ENCODE measurements around the gene TNFRSF19.

Gene TNFRSF19

DNA sequence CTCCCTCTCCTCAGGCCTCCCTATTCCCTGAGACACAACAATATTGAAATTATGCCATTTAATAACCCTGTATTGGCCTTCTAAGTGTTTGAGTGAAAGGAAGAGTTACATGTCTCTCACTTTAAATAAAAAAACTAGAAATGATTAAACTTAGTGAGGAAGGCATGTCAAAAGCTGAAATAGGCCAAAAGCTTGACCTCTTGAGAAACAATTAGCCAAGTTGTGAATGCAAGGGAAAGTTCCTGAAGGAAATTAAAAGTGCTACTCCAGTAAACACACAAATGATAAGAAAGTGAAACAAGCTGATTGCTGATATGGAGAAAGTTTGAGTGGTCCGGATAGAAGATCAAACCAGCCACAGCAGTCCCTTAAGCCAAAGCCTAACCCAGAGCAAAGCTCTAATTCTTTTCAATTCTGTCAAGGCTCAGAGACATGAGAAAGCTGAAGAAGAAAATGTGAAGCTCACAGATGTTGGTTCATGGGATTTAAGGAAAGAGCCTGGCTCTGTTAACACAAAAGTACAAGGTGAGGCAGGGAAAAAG lies 127.6 kb downstream of the TNFRSF19 start (continued):
- TF ChIP-seq BACH2 (CRISPR knock-in tag; IDR thresholded peaks at IDR 0.05; ENCODE audit: borderline replicate concordance), result no peak

DNA sequence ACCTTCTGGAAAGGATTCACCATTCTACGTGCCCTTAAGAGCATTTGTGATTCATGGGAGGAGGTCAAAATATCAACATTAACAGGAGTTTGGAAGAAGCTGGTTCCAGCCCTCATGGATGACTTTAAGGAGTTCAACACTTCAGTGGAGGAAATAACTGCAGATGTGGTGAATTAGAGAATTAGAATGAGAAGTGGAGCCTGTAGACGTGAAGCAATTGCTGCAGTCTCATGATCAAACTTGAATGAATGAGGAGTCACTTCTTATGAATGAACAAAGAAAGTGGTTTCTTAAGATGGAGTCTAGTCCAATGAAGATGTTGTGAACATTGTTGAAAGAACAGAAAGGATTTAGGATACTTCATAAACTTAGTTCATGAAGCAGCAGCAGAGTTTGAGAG lies 129.1 kb downstream of the TNFRSF19 start:
- TF ChIP-seq ZC3H10 (CRISPR knock-in tag; IDR thresholded peaks at IDR 0.05), result no peak
- no peak for TF ChIP-seq ZNF8 (CRISPR knock-in tag; IDR thresholded peaks at IDR 0.05)
- TF ChIP-seq, protein P1, sequence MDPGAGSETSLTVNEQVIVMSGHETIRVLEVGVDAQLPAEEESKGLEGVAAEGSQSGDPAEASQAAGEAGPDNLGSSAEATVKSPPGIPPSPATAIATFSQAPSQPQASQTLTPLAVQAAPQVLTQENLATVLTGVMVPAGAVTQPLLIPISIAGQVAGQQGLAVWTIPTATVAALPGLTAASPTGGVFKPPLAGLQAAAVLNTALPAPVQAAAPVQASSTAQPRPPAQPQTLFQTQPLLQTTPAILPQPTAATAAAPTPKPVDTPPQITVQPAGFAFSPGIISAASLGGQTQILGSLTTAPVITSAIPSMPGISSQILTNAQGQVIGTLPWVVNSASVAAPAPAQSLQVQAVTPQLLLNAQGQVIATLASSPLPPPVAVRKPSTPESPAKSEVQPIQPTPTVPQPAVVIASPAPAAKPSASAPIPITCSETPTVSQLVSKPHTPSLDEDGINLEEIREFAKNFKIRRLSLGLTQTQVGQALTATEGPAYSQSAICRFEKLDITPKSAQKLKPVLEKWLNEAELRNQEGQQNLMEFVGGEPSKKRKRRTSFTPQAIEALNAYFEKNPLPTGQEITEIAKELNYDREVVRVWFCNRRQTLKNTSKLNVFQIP (CRISPR knock-in tag; IDR thresholded peaks at IDR 0.05; ENCODE audit: borderline replicate concordance, low read depth), result no peak
- TF ChIP-seq, protein P2, sequence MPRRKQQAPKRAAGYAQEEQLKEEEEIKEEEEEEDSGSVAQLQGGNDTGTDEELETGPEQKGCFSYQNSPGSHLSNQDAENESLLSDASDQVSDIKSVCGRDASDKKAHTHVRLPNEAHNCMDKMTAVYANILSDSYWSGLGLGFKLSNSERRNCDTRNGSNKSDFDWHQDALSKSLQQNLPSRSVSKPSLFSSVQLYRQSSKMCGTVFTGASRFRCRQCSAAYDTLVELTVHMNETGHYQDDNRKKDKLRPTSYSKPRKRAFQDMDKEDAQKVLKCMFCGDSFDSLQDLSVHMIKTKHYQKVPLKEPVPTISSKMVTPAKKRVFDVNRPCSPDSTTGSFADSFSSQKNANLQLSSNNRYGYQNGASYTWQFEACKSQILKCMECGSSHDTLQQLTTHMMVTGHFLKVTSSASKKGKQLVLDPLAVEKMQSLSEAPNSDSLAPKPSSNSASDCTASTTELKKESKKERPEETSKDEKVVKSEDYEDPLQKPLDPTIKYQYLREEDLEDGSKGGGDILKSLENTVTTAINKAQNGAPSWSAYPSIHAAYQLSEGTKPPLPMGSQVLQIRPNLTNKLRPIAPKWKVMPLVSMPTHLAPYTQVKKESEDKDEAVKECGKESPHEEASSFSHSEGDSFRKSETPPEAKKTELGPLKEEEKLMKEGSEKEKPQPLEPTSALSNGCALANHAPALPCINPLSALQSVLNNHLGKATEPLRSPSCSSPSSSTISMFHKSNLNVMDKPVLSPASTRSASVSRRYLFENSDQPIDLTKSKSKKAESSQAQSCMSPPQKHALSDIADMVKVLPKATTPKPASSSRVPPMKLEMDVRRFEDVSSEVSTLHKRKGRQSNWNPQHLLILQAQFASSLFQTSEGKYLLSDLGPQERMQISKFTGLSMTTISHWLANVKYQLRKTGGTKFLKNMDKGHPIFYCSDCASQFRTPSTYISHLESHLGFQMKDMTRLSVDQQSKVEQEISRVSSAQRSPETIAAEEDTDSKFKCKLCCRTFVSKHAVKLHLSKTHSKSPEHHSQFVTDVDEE (CRISPR knock-in tag; IDR thresholded peaks at IDR 0.05), result no peak
- no peak for ATAC-seq

DNA sequence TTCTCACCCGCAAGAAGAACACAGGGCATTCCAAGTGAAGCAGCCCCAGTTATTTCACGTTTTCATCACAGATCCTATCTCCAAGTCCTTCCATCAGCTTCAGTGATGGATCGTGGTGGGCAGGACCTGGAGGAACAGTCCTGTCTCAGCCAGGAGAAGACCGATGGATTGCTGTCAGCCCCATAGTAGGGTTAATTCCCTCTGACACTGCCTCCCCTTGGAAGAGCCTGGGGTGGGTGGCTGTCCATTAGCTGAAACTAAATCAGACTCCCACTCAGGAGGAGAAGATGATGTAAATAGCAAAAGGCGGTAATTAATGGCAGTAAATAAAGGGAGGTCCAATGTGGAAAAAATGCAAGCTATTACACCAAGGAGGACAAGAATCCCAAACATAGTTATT lies 131.0 kb downstream of the TNFRSF19 start:
- no peak for ATAC-seq

DNA sequence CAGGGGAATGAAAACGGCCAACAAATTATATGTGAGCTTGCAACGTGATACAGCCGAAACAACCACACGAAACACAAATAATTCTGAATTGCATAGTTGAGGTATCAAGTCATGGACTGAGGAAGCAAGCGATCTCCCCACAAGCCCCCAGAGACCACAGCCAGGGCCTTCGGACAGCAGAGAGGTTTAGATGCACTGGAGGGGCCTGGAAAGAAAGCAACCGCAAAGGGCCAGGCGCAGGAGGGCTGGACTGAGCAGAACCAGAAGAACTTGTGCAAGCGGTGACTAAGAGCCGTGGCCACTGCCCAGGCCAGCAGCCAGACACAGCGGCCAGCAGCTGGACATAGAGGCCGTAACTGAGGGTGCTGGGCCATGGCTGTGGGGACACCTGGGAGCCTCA lies 131.4 kb downstream of the TNFRSF19 start:
- no peak for ATAC-seq
- TF ChIP-seq ZC3H10 (CRISPR knock-in tag; IDR thresholded peaks at IDR 0.05), result no peak
- TF ChIP-seq ARNTL (CRISPR knock-in tag; IDR thresholded peaks at IDR 0.05; ENCODE audit: borderline replicate concordance, low read depth), result no peak
- no peak for TF ChIP-seq ZNF70 (CRISPR knock-in tag; IDR thresholded peaks at IDR 0.05)
- no peak for TF ChIP-seq ZFP30 (CRISPR knock-in tag; IDR thresholded peaks at IDR 0.05)
- no peak for TF ChIP-seq OSR1 (CRISPR knock-in tag; IDR thresholded peaks at IDR 0.05)
- TF ChIP-seq, protein P3, sequence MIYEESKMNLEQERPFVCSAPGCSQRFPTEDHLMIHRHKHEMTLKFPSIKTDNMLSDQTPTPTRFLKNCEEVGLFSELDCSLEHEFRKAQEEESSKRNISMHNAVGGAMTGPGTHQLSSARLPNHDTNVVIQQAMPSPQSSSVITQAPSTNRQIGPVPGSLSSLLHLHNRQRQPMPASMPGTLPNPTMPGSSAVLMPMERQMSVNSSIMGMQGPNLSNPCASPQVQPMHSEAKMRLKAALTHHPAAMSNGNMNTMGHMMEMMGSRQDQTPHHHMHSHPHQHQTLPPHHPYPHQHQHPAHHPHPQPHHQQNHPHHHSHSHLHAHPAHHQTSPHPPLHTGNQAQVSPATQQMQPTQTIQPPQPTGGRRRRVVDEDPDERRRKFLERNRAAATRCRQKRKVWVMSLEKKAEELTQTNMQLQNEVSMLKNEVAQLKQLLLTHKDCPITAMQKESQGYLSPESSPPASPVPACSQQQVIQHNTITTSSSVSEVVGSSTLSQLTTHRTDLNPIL (CRISPR knock-in tag; IDR thresholded peaks at IDR 0.05; ENCODE audit: low read depth), result no peak
- no peak for TF ChIP-seq ZNF565 (CRISPR knock-in tag; conservative IDR thresholded peaks at IDR 0.05; ENCODE audit: low read depth)
- TF ChIP-seq TCF4 (CRISPR knock-in tag; IDR thresholded peaks at IDR 0.05; ENCODE audit: borderline replicate concordance), result no peak
- TF ChIP-seq, protein P1 (CRISPR knock-in tag; IDR thresholded peaks at IDR 0.05; ENCODE audit: borderline replicate concordance, low read depth), result no peak
- TF ChIP-seq, protein P2 (CRISPR knock-in tag; IDR thresholded peaks at IDR 0.05), result no peak
- no peak for TF ChIP-seq SNAI2 (CRISPR knock-in tag; IDR thresholded peaks at IDR 0.05)
- TF ChIP-seq CSDC2 (CRISPR knock-in tag; IDR thresholded peaks at IDR 0.05), result no peak
- no peak for TF ChIP-seq PPARA (CRISPR knock-in tag; IDR thresholded peaks at IDR 0.05; ENCODE audit: borderline replicate concordance)
- TF ChIP-seq RARB (CRISPR knock-in tag; IDR thresholded peaks at IDR 0.05), result no peak
- no peak for TF ChIP-seq ZFP3 (CRISPR knock-in tag; IDR thresholded peaks at IDR 0.05)
- no peak for TF ChIP-seq BACH2 (CRISPR knock-in tag; IDR thresholded peaks at IDR 0.05; ENCODE audit: borderline replicate concordance)

More for the DNA sequence above, 131.0 kb downstream of the TNFRSF19 start:
- TF ChIP-seq ZFP30 (CRISPR knock-in tag; IDR thresholded peaks at IDR 0.05) (no peak), ZC3H10 (CRISPR knock-in tag; IDR thresholded peaks at IDR 0.05) (no peak), ZNF70 (CRISPR knock-in tag; IDR thresholded peaks at IDR 0.05) (no peak), ISL1 (CRISPR knock-in tag; IDR thresholded peaks at IDR 0.05) (no peak), RARB (CRISPR knock-in tag; IDR thresholded peaks at IDR 0.05) (no peak), CSDC2 (CRISPR knock-in tag; IDR thresholded peaks at IDR 0.05) (no peak), BACH2 (CRISPR knock-in tag; IDR thresholded peaks at IDR 0.05; ENCODE audit: borderline replicate concordance) (no peak)
- TF ChIP-seq, protein P3 (CRISPR knock-in tag; IDR thresholded peaks at IDR 0.05; ENCODE audit: low read depth), result no peak
- TF ChIP-seq, protein P1 (CRISPR knock-in tag; IDR thresholded peaks at IDR 0.05; ENCODE audit: borderline replicate concordance, low read depth), result no peak
